Peyer's patch (tissue), 4 donors: ENCODE measurements around the gene MSMB.

ENCODE experiments used
- CTCF ChIP-seq, 6 experiments: fragments of 450-650 bp in 4 of 6; fragments of 200-600 bp in 2 of 6; sonication (generic) in 1 of 6; IDR thresholded peaks; one replicate each; pipeline ENCODE4 v1.5.1; 2017 to 2019; ENCODE audit warnings: antibody characterized with exemption in 6 of 6, mild to moderate bottlenecking in 3 of 6, moderate library complexity in 1 of 6
- POLR2A ChIP-seq, 2 donors: fragments of 450-650 bp; IDR thresholded peaks; one replicate each; pipeline ENCODE4 v1.5.1; 2017; ENCODE audit warnings: antibody characterized with exemption in 2 of 2, mild to moderate bottlenecking in 2 of 2, moderate library complexity in 2 of 2

DNA sequence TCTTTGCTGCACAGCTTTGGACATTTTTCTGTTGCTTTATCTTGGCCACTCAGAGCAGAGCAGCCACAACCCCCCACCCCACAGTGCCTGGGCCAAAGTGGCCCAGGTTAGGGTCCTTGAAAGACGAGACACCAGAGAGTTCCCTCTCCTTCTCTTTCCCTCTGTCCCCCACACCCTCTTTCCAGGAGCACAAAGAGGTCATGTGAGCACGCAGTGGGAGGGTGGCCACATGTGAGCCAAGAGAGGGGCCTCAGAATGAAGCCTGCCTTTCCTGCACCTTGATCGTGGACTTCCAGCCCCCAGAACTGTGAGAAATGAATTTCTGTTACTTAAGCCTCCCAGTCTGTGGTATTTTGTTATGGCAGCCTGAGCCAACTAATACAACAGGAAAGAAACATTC, 14.6 kb upstream of the MSMB start:
- TF ChIP-seq POLR2A (IDR thresholded peaks at IDR 0.05) (no peak), CTCF (IDR thresholded peaks at IDR 0.05) (no peak)
